BJ (cell line): Measurements from ENCODE around the gene SH2D2A. TPM values are rescaled to one million over a fixed set of nuclear protein-coding genes. Genes with fewer than 3 reads are reported as not detected.

ENCODE experiments used
- CTCF ChIA-PET: fragments of 350-600 bp; formaldehyde crosslinking; extraction: SDS; loops from one replicate; lab custom pipeline; 2021; ENCODE audit warnings: antibody characterized with exemption, inconsistent platforms; lab: Yijun Ruan, JAX
- POLR2A ChIA-PET: fragments of 300-600 bp; sonication (Branson Sonifier 250); formaldehyde crosslinking; extraction: SDS; loops from one replicate; lab custom pipeline; 2021; ENCODE audit warnings: antibody characterized with exemption; lab: Charles Lee
- DNase-seq: peaks from one replicate; pipeline ENCODE4 v3.0.0-alpha.2; 2011; ENCODE audit warnings: low read depth
- H3K27me3 ChIP-seq: 2 replicates; pipeline ENCODE4 v1.6.0; 2011; ENCODE audit warnings: low read length; ENCODE audit not compliant: control insufficient read depth, insufficient read depth
- H3K36me3 ChIP-seq: 2 replicates; pipeline ENCODE4 v1.5.1; 2011; ENCODE audit warnings: low read length; ENCODE audit not compliant: control insufficient read depth, insufficient read depth
- H3K4me3 ChIP-seq: 2 replicates; pipeline ENCODE4 v1.5.1; 2011; ENCODE audit warnings: low read depth, mild to moderate bottlenecking, control low read depth, low read length
- polyA plus RNA-seq: library from polyadenylated mRNA; depleted of rRNA; stranded (reverse); fragments of >200 nt; gene quantifications from 2 replicates; pipeline ENCODE4 v1.2.3, GENCODE V29; 2011
- TF ChIP-seq, protein P1 (sequence below): IDR thresholded peaks from 2 replicates; pipeline ENCODE4 v1.5.1; 2011; ENCODE audit warnings: low read depth, mild to moderate bottlenecking, control low read depth, inconsistent platforms, low read length, moderate library complexity; ENCODE audit not compliant: insufficient read depth

SH2D2A gene
- polyA plus RNA-seq, 1 experiment = 0.17 TPM

DNA sequence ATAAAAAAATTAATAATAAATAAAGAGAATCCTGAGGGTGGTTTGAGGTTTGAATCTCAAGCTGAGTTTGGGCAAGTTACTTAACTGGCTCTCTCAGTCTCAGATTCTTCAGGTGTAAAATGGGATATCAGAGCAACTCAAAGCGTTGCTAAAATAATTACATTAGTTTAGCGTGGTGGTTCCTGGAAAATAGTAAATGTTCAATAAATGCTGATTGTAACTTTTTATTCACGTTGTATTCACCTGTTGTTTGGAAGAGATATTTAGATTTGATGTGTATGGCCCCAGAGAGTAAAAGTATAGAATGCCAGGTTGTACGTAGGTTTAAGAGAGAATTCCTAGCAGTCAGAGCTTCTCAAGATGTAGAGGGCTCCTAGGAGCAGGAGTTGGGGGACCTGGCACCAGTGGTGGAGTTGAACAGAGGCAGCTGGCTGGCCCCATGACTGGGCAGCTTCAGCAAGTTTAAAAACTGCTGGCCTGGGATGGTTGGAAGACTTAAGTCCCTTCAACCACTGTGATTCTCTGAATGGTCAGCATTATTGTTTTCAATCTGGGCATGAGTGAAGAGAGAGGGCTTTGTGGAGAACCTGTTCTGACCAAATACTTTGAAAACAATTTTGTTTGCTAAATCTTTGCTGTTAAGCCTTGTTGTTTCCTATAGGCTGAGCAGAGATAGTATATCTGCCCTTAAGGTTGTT is 26.9 kb downstream of the SH2D2A start:
- TF ChIP-seq, protein P1, sequence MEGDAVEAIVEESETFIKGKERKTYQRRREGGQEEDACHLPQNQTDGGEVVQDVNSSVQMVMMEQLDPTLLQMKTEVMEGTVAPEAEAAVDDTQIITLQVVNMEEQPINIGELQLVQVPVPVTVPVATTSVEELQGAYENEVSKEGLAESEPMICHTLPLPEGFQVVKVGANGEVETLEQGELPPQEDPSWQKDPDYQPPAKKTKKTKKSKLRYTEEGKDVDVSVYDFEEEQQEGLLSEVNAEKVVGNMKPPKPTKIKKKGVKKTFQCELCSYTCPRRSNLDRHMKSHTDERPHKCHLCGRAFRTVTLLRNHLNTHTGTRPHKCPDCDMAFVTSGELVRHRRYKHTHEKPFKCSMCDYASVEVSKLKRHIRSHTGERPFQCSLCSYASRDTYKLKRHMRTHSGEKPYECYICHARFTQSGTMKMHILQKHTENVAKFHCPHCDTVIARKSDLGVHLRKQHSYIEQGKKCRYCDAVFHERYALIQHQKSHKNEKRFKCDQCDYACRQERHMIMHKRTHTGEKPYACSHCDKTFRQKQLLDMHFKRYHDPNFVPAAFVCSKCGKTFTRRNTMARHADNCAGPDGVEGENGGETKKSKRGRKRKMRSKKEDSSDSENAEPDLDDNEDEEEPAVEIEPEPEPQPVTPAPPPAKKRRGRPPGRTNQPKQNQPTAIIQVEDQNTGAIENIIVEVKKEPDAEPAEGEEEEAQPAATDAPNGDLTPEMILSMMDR = no peak
- Histone ChIP-seq H3K4me3 (no peak overlapping the region), H3K27me3 (no peaks in the 10 kb centered on the region), H3K36me3 (peaks cover 24% of the 10 kb centered on the region)
- CTCF ChIA-PET = interaction anchor here (0.6 to 2.6 kb wide), 6 partner anchors 8 to 102 kb away, joined by 3 to 9 read pairs (median 4); partner anchors contain the start of genes ISG20L2 and METTL25B
- DNase-seq = no peak
- POLR2A ChIA-PET = no interaction called here

GRCh38 chr1:156788136-156788535 is 28.5 kb downstream of the SH2D2A start:
- ChIA-PET CTCF (interaction anchor here (1.5 kb wide), 1 partner anchor 62 kb away, joined by 5 read pairs; no protein-coding TSS in a partner anchor), POLR2A (no interaction called here)
- TF ChIP-seq, protein P1 = no peak
- Histone ChIP-seq H3K36me3 (peaks cover 23% of the 10 kb centered on the region), H3K4me3 (no peak overlapping the region), H3K27me3 (no peaks in the 10 kb centered on the region)
- no peak for DNase-seq

DNA sequence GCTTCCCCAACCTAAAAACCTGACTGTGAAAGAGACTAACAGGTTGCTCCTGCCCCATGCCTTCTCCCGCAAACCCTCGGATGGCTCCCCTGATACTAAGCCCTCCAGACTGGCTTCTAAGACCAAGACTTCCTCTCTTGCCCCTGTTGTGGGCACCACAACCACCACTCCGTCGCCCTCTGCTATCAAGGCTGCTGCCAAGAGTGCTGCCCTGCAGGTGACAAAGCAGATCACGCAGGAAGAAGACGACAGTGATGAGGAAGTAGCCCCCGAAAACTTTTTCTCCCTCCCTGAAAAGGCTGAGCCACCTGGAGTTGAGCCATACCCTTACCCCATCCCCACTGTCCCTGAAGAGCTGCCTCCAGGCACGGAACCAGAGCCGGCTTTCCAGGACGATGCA is 30.0 kb downstream of the SH2D2A start:
- no peak overlapping the region for H3K4me3 ChIP-seq
- ChIA-PET POLR2A (no interaction called here), CTCF (interaction anchor here (1.1 to 7.5 kb wide), 4 partner anchors 12 to 103 kb away, joined by 3 to 60 read pairs (median 4); partner anchors contain the start of gene NTRK1)
- TF ChIP-seq, protein P1 = no peak
- DNase-seq = no peak
- H3K36me3 ChIP-seq = peaks cover 20% of the 10 kb centered on the region
- H3K27me3 ChIP-seq = no peaks in the 10 kb centered on the region

- no peaks in the 10 kb centered on the region for H3K27me3 ChIP-seq
- CTCF ChIA-PET = interaction anchor here (0.7 to 7.5 kb wide), 7 partner anchors 10 to 146 kb away, joined by 3 to 60 read pairs (median 4); partner anchors contain the start of gene NTRK1
- no peak overlapping the region for H3K4me3 ChIP-seq
- TF ChIP-seq, protein P1 = no peak
- H3K36me3 ChIP-seq = peaks cover 13% of the 10 kb centered on the region
- no peak for DNase-seq
- POLR2A ChIA-PET = no interaction called here
These were observed 31.2 kb downstream of the SH2D2A start for GRCh38 chr1:156785458-156785857.

DNA sequence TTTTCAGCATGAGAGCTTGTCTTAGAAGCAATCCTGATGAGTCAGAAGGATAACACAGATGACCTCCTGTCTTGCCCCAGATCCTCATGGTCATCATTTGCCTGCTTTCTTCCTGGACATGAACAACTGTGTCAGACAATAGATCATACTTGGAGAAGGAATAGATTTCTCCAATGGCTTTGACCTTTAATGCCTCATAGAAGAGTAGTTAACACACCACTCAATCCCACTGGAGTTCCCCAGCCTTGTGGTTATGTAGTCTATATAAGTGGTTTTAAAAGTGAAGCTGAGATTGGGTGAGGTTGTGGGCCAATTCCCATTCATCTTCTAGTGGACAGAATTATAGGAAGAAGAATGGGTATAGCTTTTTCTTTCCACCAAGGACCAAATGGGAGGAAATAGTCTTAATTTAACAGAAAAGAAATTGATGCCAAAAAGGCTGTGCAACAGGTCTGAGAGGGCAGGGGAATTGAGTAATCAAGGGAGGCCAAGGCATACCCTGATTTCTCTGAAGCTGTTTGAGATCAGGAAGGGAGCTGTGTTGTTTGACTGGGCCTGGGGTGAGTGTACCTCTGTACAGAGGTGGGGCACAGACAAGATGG is 35.0 kb downstream of the SH2D2A start:
- H3K4me3 ChIP-seq = no peak overlapping the region
- CTCF ChIA-PET = interaction anchor here (0.8 to 7.5 kb wide), 11 partner anchors 9 to 145 kb away, joined by 3 to 60 read pairs (median 4); partner anchors contain the start of gene NTRK1
- POLR2A ChIA-PET = no interaction called here
- DNase-seq = no peak
- TF ChIP-seq, protein P1 = no peak
- H3K36me3 ChIP-seq = peaks cover 10% of the 10 kb centered on the region
- no peaks in the 10 kb centered on the region for H3K27me3 ChIP-seq
